ENCODE measurements around the gene LSM10.
A peak's percentile ranks its signal among the peaks of the same experiment; 100 is the strongest.

Gene LSM10

DNA sequence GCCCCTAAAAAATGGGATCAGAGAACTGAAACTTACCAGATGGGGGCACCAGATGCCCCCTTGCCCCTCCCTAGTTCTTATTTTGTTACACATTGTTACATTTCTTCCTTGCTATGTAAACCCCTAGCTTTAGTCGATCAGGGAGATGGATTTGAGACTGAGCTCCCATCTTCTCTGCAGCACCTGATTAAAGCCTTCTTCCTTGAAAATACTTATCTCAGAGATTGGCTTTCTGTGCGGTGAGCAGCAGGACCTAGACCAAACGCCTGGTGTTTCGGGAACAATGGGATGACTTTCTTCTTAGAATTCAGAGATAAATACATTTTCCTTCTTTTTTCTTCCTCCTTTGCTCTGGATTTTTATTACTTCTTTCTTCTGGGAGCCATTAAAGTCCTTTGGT lies 16.7 kb upstream of the LSM10 start:
- Histone ChIP-seq H3K4me1 (ENCODE audit: control insufficient read depth in 5 of 5, insufficient read depth in 5 of 5, low read length in 5 of 5) (peaks cover 2 to 23% (median 19%) of the 10 kb centered on the region in 5 donors), H3K9ac (ENCODE audit: low read length in 5 of 5) (no peak overlapping the region), H3K4me3 (ENCODE audit: low read depth in 1 of 5, low read length in 5 of 5) (no peak overlapping the region), H3K27me3 (ENCODE audit: control insufficient read depth in 5 of 5, insufficient read depth in 4 of 5, low read length in 5 of 5) (no peaks in the 10 kb centered on the region), H3K9me3 (ENCODE audit: control insufficient read depth in 5 of 5, low read length in 5 of 5) (no peaks in the 10 kb centered on the region), H3K27ac (ENCODE audit: low read depth, low read length) (no peak overlapping the region), H3K36me3 (ENCODE audit: control insufficient read depth in 5 of 5, insufficient read depth in 5 of 5, low read length in 5 of 5) (peaks cover 0 to 4% (median 0%) of the 10 kb centered on the region in 5 donors)

DNA sequence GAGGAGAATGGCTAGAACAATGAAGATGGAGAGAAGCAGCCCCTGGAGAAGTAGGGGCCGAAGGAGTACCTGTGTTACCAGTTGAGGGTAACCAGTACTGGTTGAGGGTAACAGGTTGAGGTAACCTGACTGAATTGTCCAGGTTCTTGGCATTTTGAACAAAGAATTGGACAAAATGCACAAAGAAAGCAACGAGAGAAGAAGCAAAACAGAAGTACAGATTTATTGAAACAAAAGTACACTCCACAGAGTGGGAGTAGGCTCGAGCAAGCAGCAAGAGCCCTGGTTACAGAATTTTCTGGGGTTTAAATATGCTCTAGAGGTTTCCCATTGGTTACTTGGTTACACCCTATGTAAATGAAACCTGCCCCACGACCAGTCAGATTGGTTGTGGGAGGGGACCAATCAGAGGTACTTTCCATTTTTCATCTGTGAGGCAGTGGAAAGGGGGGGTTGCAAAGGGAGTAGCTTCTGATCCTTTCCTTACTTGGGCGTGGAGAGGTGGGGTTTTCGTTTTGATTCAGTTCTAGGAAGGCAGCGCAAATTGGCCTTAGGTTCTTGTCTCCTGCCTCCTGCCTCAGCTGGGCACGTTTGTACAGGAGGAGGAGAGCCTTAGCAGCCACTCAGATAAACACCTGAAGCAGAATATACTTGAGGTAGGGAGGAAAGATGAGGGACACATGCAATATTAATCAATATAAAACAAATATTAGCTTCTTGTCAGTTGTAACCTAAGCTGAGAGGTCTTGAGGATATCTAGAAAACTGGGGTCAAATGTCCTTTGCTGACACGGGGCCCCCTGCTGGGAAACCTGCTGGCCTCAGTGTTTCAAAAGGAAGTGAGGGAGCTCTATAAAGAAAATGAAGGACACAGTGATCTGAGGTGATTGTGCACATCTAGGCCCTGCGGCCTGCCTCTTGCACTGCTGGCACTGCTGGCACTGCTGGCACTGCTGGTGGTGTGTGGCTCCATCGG lies 14.3 kb upstream of the LSM10 start:
- Histone ChIP-seq H3K27me3 (ENCODE audit: control insufficient read depth in 5 of 5, insufficient read depth in 4 of 5, low read length in 5 of 5) (no peaks in the 10 kb centered on the region), H3K36me3 (ENCODE audit: control insufficient read depth in 5 of 5, insufficient read depth in 5 of 5, low read length in 5 of 5) (peaks cover 0 to 4% (median under 1%) of the 10 kb centered on the region in 5 donors), H3K9ac (ENCODE audit: low read length in 5 of 5) (no peak overlapping the region), H3K4me3 (ENCODE audit: low read depth in 1 of 5, low read length in 5 of 5) (no peak overlapping the region), H3K9me3 (ENCODE audit: control insufficient read depth in 5 of 5, low read length in 5 of 5) (no peaks in the 10 kb centered on the region), H3K27ac (ENCODE audit: low read depth, low read length) (no peak overlapping the region), H3K4me1 (ENCODE audit: control insufficient read depth in 5 of 5, insufficient read depth in 5 of 5, low read length in 5 of 5) (peaks cover 0 to 10% (median 0%) of the 10 kb centered on the region in 5 donors)

DNA sequence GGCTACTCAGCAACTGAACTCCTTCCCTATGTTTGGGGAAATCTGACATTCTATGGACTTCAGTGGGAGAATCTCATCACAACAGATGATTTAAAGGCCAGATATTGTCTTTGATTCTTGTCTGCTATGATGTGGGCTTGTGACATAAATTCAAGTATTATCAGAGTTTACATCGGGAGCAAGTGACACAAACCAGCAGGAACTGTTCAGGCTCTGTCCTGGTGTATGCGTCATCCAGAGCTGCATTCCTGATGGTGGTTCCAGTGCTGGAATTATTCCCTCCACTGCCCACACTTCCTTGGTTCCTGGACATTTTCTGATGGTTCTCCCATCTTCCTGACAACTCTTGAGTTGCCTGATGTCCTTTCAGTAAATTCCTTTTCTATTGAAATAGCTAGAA lies 10.8 kb upstream of the LSM10 start:
- H3K27me3 ChIP-seq (ENCODE audit: control insufficient read depth in 5 of 5, insufficient read depth in 4 of 5, low read length in 5 of 5) = no peaks in the 10 kb centered on the region
- H3K9ac ChIP-seq (ENCODE audit: low read length in 5 of 5) = no peak overlapping the region
- H3K36me3 ChIP-seq (ENCODE audit: control insufficient read depth in 5 of 5, insufficient read depth in 5 of 5, low read length in 5 of 5) = peaks cover 0 to 3% (median 0%) of the 10 kb centered on the region in 5 donors
- no peak overlapping the region for H3K4me3 ChIP-seq (ENCODE audit: low read depth in 1 of 5, low read length in 5 of 5)
- H3K4me1 ChIP-seq (ENCODE audit: control insufficient read depth in 5 of 5, insufficient read depth in 5 of 5, low read length in 5 of 5) = peaks cover 0 to 10% (median 0%) of the 10 kb centered on the region in 5 donors
- no peak overlapping the region for H3K27ac ChIP-seq (ENCODE audit: low read depth, low read length)
- peaks cover 0 to 2% (median 0%) of the 10 kb centered on the region in 5 donors for H3K9me3 ChIP-seq (ENCODE audit: control insufficient read depth in 5 of 5, low read length in 5 of 5)

DNA sequence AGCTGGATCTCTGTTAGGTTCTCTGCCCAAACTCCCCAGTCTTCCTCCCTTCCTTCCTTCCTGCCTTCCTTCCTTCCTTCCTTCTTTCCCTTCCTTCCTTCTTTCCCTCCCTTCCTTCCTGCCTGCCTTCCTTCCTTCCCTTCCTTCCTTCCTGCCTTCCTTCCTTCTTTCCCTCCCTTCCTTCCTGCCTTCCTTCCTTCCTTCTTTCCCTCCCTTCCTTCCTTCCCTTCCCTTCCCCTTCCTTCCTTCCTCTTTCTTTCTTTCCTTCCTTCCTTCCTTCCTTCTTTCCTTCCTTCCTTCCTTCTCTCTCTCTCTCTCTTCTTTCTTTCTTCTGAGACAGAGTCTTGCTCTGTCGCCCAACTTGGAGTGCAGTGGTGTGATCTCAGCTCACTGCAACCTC lies 8.7 kb upstream of the LSM10 start:
- no peak overlapping the region for H3K27ac ChIP-seq (ENCODE audit: low read depth, low read length)
- peaks cover 0 to 2% (median 0%) of the 10 kb centered on the region in 5 donors for H3K9me3 ChIP-seq (ENCODE audit: control insufficient read depth in 5 of 5, low read length in 5 of 5)
- peaks cover 0 to 14% (median 6%) of the 10 kb centered on the region in 5 donors for H3K4me1 ChIP-seq (ENCODE audit: control insufficient read depth in 5 of 5, insufficient read depth in 5 of 5, low read length in 5 of 5)
- no peaks in the 10 kb centered on the region for H3K27me3 ChIP-seq (ENCODE audit: control insufficient read depth in 5 of 5, insufficient read depth in 4 of 5, low read length in 5 of 5)
- no peak overlapping the region for H3K9ac ChIP-seq (ENCODE audit: low read length in 5 of 5)
- H3K36me3 ChIP-seq (ENCODE audit: control insufficient read depth in 5 of 5, insufficient read depth in 5 of 5, low read length in 5 of 5) = peaks cover 0 to 3% (median 0%) of the 10 kb centered on the region in 5 donors
- H3K4me3 ChIP-seq (ENCODE audit: low read depth in 1 of 5, low read length in 5 of 5) = no peak overlapping the region

DNA sequence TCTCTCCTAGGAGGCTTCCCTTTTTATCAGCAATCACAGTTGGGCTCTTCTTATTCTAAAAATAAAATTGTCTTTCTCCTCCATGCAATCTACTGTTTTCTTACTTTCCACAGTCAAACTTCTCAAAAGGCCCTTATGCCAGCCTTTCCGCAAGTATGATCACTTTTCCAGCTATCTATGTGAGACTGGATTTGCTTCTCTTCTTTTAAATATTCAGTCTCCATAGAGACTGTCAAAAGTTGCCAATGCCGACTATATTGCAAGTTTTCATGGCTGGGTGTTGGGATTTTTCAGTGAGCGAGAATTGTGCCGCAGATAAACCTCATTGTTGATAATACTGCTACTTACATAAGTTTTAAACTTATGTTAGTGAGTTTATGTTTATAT lies 4.8 kb upstream of the LSM10 start:
- Histone ChIP-seq H3K4me3 (ENCODE audit: low read depth in 1 of 5, low read length in 5 of 5) (no peak overlapping the region), H3K36me3 (ENCODE audit: control insufficient read depth in 5 of 5, insufficient read depth in 5 of 5, low read length in 5 of 5) (peaks cover 0 to 2% (median 0%) of the 10 kb centered on the region in 5 donors)

DNA sequence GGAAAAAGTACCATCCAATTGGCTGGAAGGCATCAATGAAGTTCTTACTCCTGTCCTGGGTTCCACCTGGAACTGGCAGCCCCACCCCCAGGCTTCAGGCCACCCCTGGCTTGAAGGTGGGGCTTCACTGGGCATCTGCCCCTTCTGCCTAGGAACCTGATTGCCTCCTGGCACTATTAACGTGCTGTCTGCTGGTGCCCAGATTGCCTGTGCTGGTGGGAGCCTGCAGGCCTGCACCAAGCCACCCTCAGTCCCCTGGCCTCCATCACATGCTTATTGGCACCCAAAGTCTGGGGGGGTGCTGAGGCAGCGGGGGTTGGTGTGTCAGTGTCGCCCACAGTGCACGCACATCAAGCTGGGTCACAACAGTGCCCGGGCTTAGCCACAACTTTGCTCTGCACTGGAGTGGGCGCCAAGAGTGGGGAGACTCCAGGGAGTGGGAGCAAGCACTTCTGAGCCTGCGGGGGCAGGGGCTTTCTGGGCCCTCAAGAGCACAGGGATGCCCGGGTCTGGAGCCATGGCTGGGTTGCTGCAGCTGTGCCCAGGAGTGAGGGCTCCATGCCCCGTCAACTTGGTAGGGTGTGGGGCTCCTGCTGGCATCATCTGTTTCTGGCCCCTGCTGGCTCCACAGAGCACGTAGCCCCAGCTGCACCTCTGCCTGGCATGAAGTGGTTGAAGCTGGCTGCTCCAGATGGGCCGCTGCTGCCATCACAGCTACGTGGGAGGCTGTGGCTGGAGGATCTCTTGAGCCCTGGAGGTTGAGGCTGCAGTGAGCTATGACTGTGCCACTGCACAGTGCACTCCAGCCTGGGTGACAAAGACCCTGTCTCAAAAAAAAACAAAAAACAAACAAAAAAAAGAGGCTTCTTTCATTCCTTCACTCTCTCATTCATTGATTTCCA lies 4.1 kb upstream of the LSM10 start:
- Histone ChIP-seq H3K36me3 (ENCODE audit: control insufficient read depth in 5 of 5, insufficient read depth in 5 of 5, low read length in 5 of 5) (peaks cover 0 to under 1% (median 0%) of the 10 kb centered on the region in 5 donors), H3K4me3 (ENCODE audit: low read depth in 1 of 5, low read length in 5 of 5) (peak overlapping the region; percentile 50 to 64 (median 64)), H3K9ac (ENCODE audit: low read length in 5 of 5) (peak overlapping the region in 4 of 5 donors; percentile 0 to 56 (median 37)), H3K27me3 (ENCODE audit: control insufficient read depth in 5 of 5, insufficient read depth in 4 of 5, low read length in 5 of 5) (no peaks in the 10 kb centered on the region), H3K27ac (ENCODE audit: low read depth, low read length) (peak overlapping the region; percentile 30), H3K9me3 (ENCODE audit: control insufficient read depth in 5 of 5, low read length in 5 of 5) (peaks cover 0 to 2% (median 0%) of the 10 kb centered on the region in 5 donors), H3K4me1 (ENCODE audit: control insufficient read depth in 5 of 5, insufficient read depth in 5 of 5, low read length in 5 of 5) (peaks cover 0 to 27% (median 21%) of the 10 kb centered on the region in 5 donors)

More for the DNA sequence above, 4.8 kb upstream of the LSM10 start:
- no peak overlapping the region for H3K9ac ChIP-seq (ENCODE audit: low read length in 5 of 5)
- H3K4me1 ChIP-seq (ENCODE audit: control insufficient read depth in 5 of 5, insufficient read depth in 5 of 5, low read length in 5 of 5) = peaks cover 0 to 21% (median 15%) of the 10 kb centered on the region in 5 donors
- H3K9me3 ChIP-seq (ENCODE audit: control insufficient read depth in 5 of 5, low read length in 5 of 5) = peaks cover 0 to 2% (median 0%) of the 10 kb centered on the region in 5 donors
- H3K27ac ChIP-seq (ENCODE audit: low read depth, low read length) = no peak overlapping the region
- no peaks in the 10 kb centered on the region for H3K27me3 ChIP-seq (ENCODE audit: control insufficient read depth in 5 of 5, insufficient read depth in 4 of 5, low read length in 5 of 5)

DNA sequence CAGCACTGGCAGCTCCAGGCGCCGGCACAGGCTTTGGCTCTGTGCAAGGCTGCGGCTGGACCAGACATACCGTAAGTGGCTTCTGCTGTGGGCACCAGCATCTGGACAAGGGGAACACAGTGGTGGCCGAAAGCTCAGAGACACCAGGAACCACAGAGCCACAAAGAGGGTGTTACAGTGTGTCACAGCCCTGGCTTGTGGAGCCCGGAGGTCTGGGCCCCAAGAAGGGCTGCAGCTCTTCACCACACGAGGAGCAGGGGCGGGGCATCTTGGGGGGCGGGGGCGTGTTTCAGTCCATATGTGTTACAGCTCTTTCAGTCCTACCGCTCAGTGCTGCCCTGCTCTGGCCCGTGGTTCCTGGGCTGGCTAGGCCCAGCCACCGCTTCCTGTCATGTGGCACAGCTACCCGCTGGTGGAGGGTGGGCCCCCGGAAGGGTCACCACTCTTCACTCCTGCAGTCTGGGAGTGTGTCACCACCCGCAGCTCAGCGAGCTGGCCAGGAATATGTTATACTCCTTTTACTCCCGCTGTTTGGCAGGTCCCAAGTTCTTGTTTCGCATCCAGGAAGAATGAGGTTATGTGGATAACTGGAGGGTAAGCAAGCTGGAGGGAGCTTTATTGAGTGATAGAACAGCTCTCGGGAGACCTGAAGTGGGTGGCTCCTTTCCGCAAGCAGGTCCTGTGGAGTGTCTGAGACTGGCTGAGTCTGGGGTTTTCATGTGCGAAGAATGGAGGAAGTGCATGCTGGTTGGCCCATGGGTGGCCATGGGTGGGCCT lies 3.3 kb upstream of the LSM10 start:
- H3K27ac ChIP-seq (ENCODE audit: low read depth, low read length) = peak overlapping the region; percentile 30
- no peaks in the 10 kb centered on the region for H3K36me3 ChIP-seq (ENCODE audit: control insufficient read depth in 5 of 5, insufficient read depth in 5 of 5, low read length in 5 of 5)
- H3K9ac ChIP-seq (ENCODE audit: low read length in 5 of 5) = peak overlapping the region in 4 of 5 donors; percentile 37 to 66 (median 54)
- H3K27me3 ChIP-seq (ENCODE audit: control insufficient read depth in 5 of 5, insufficient read depth in 4 of 5, low read length in 5 of 5) = no peaks in the 10 kb centered on the region
- H3K4me3 ChIP-seq (ENCODE audit: low read depth in 1 of 5, low read length in 5 of 5) = peak overlapping the region; percentile 50 to 64 (median 64)
- H3K9me3 ChIP-seq (ENCODE audit: control insufficient read depth in 5 of 5, low read length in 5 of 5) = no peaks in the 10 kb centered on the region
- peaks cover 2 to 35% (median 28%) of the 10 kb centered on the region in 5 donors for H3K4me1 ChIP-seq (ENCODE audit: control insufficient read depth in 5 of 5, insufficient read depth in 5 of 5, low read length in 5 of 5)

DNA sequence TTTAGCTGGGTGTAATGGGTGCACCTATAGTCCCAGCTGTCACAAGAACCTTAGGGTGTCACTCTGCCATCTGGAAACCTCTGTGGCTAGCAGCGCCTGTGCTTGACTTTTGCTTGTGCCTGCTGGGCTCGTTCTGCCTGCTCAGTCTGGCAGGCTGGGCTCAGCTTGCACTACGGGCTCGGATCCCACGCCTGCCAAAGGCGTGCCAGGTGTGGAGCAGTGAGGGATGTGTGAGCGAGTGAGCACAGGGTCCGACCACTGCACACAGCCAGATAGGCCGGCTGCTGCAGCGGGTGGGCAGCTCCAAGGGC lies 2.8 kb upstream of the LSM10 start:
- Histone ChIP-seq H3K27ac (ENCODE audit: low read depth, low read length) (peak overlapping the region; percentile 29), H3K36me3 (ENCODE audit: control insufficient read depth in 5 of 5, insufficient read depth in 5 of 5, low read length in 5 of 5) (no peaks in the 10 kb centered on the region), H3K4me1 (ENCODE audit: control insufficient read depth in 5 of 5, insufficient read depth in 5 of 5, low read length in 5 of 5) (peaks cover 2 to 35% (median 28%) of the 10 kb centered on the region in 5 donors), H3K4me3 (ENCODE audit: low read depth in 1 of 5, low read length in 5 of 5) (peak overlapping the region in 2 of 5 donors; percentile 52 to 56), H3K9ac (ENCODE audit: low read length in 5 of 5) (peak overlapping the region in 3 of 5 donors; percentile 23 to 53 (median 28)), H3K9me3 (ENCODE audit: control insufficient read depth in 5 of 5, low read length in 5 of 5) (no peaks in the 10 kb centered on the region), H3K27me3 (ENCODE audit: control insufficient read depth in 5 of 5, insufficient read depth in 4 of 5, low read length in 5 of 5) (no peaks in the 10 kb centered on the region)

DNA sequence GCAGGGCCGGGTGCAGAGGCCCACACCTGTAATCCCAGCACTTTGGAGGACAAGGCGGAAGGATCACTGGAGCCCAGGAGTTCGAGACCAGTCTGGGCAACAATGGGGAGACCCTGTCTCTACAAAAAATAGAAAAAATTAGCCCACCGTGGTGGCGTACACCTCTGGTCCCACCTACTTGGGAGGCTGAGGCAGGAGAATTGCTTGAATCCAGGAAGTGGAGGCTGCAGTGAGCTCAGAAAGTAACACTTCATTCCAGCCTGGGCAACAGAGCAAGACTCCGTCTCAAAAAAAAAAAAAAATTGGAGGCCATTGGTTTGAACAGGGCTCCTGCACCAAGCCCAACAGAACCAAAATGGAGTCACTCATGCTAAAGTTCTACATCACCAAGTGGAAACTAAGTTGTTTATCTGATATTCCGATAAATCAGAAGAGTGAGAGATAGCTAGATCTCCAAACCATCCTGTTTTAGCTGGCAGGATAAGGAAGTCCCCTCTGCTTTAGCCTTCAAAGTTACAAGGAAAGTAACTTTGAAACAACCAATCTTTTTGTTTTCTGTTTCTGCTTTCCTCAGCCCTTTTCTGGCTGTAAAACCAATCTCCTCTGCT lies 766 bp upstream of the LSM10 start:
- Histone ChIP-seq H3K4me1 (ENCODE audit: control insufficient read depth in 5 of 5, insufficient read depth in 5 of 5, low read length in 5 of 5) (peaks cover 2 to 35% (median 28%) of the 10 kb centered on the region in 5 donors), H3K27me3 (ENCODE audit: control insufficient read depth in 5 of 5, insufficient read depth in 4 of 5, low read length in 5 of 5) (no peaks in the 10 kb centered on the region), H3K9me3 (ENCODE audit: control insufficient read depth in 5 of 5, low read length in 5 of 5) (no peaks in the 10 kb centered on the region), H3K36me3 (ENCODE audit: control insufficient read depth in 5 of 5, insufficient read depth in 5 of 5, low read length in 5 of 5) (peaks cover 0 to 7% (median 7%) of the 10 kb centered on the region in 5 donors), H3K9ac (ENCODE audit: low read length in 5 of 5) (peak overlapping the region in 3 of 5 donors; percentile 49 to 87 (median 63)), H3K4me3 (ENCODE audit: low read depth in 1 of 5, low read length in 5 of 5) (peak overlapping the region in 2 of 5 donors; percentile 92 to 93), H3K27ac (ENCODE audit: low read depth, low read length) (peak overlapping the region; percentile 90)
